NB4 (cell line): Measurements from ENCODE around the gene TRDMT1.

Source experiments
- MYC ChIP-seq: IDR thresholded peaks from 2 replicates; pipeline ENCODE4 v1.6.1; 2011; ENCODE audit warnings: low read depth, low read length
- POLR2A ChIP-seq: IDR thresholded peaks from 2 replicates; pipeline ENCODE4 v1.6.1; 2011; ENCODE audit warnings: mild to moderate bottlenecking; ENCODE audit not compliant: insufficient read length; ENCODE audit errors: extremely low read depth
- TF ChIP-seq, protein P1 (sequence below): IDR thresholded peaks from one replicate; pipeline ENCODE4 v1.5.1; 2012; ENCODE audit warnings: low read depth, low read length
- TF ChIP-seq, protein P2 (sequence below): IDR thresholded peaks from 2 replicates; pipeline ENCODE4 v1.6.1; 2011; ENCODE audit warnings: low read depth, low read length

DNA sequence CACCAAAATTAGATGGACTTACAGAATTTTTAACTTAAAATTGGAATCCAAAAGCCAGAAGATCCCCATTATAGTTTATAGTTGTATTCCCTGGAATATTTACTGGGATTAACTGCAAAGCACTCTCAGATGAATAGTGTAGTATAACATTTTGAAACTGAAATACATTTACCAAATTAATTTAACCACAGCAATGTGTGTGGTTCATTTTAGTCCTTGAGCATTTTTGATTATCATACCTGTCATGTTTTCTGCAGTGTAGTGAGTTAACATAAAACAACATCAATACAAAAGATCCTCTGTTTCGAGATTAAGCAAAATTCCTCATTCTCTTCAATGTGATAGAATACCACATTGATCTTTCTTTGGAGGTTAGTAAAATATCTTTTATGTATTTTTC, 30.3 kb upstream of the TRDMT1 start:
- TF ChIP-seq, protein P1, sequence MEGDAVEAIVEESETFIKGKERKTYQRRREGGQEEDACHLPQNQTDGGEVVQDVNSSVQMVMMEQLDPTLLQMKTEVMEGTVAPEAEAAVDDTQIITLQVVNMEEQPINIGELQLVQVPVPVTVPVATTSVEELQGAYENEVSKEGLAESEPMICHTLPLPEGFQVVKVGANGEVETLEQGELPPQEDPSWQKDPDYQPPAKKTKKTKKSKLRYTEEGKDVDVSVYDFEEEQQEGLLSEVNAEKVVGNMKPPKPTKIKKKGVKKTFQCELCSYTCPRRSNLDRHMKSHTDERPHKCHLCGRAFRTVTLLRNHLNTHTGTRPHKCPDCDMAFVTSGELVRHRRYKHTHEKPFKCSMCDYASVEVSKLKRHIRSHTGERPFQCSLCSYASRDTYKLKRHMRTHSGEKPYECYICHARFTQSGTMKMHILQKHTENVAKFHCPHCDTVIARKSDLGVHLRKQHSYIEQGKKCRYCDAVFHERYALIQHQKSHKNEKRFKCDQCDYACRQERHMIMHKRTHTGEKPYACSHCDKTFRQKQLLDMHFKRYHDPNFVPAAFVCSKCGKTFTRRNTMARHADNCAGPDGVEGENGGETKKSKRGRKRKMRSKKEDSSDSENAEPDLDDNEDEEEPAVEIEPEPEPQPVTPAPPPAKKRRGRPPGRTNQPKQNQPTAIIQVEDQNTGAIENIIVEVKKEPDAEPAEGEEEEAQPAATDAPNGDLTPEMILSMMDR, result no peak
- no peak for TF ChIP-seq POLR2A
- TF ChIP-seq, protein P2, sequence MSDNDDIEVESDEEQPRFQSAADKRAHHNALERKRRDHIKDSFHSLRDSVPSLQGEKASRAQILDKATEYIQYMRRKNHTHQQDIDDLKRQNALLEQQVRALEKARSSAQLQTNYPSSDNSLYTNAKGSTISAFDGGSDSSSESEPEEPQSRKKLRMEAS, result no peak
- TF ChIP-seq MYC, result no peak
